H7 (cell line): ENCODE data around the gene CNP. TPM values are rescaled to one million over a fixed set of nuclear protein-coding genes. Genes with fewer than 3 reads are reported as not detected.
A peak's percentile ranks its signal among the peaks of the same experiment; 100 is the strongest.
"Not testable (repeated sequence)": the region's sequence is repeated elsewhere in the genome, so short reads cannot be mapped to it uniquely, and the experiment has no call there.

ENCODE experiments used
- DNase-seq: peaks from one replicate; pipeline ENCODE4 v3.0.0; 2012
- H3K27me3 ChIP-seq: 2 replicates; pipeline ENCODE4 v1.6.0; 2011; ENCODE audit warnings: mild to moderate bottlenecking, low read length; ENCODE audit not compliant: control insufficient read depth, insufficient read depth
- H3K36me3 ChIP-seq: replicated peaks from 2 replicates; pipeline ENCODE4 v1.5.1; 2011; ENCODE audit warnings: low read length; ENCODE audit not compliant: control insufficient read depth, insufficient read depth
- H3K4me3 ChIP-seq: 2 replicates; pipeline ENCODE4 v1.5.1; 2011; ENCODE audit warnings: low read depth, mild to moderate bottlenecking, control low read depth, low read length, moderate library complexity; ENCODE audit not compliant: insufficient read depth
- total RNA-seq: library from RNA; depleted of rRNA; stranded (reverse); fragments of >200 nt; shearing (Covaris generic); gene quantifications from 2 replicates; pipeline ENCODE4 v1.2.3, GENCODE V29; 2014

Gene CNP
- total RNA-seq, 1 experiment from 2014 or later, result 46.1 TPM

DNA sequence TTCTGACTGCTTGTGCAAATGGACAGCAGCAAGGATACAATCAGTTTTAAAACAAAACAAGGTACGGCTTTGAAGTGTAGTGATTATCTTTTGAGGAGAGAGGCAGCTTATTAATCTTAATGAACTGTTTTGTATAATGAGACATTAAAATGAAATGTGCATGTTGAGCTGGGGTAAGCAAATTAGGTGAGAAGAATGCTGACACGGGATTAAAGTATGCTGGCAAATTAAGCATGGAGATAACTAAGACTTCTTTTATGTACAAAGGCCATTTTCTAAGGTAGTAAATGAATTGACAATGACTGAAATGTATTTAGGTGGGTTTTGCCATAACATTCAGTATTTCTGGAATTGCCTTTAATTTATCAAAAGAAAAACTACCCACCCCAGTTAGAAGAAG lies 31.9 kb downstream of the CNP start:
- Histone ChIP-seq H3K36me3 (peaks cover 55% of the 10 kb centered on the region), H3K27me3 (no peaks in the 10 kb centered on the region), H3K4me3 (no peak overlapping the region)
- no peak for DNase-seq

DNA sequence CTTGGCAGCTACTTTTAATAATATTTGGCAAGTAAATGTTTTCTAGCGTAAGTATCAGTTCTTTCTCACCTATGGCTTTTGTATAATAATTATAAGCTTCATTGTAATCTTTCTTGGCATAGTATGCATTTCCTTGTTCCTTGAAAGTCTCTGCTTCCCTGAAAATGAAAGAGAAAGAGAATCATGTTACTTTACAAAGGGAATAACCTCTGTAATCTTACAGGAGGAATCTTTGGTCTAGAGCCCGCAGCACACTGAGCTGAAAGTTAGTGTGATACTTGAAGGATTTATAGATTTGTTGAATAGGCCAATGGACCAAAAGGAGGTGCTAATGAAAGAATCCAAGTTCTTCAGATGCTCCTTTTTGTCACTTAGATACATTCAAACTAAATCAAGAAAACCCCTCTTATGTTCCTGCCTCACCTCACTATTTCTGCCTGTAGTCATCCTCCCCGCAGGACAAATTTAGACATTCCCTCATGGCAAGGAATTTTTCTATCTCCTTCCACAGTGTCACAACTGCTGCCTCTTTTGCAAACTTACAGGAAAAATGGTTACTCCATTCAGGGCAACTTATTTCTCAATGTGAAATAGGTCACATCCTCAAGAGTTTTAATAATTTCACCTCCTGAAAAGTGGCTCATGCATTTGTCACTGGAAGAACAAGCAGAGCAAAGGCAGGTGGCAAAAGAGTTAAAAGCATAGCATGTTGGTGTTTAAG lies 34.0 kb downstream of the CNP start:
- Histone ChIP-seq H3K36me3 (peaks cover 46% of the 10 kb centered on the region), H3K27me3 (no peaks in the 10 kb centered on the region), H3K4me3 (no peak overlapping the region)
- DNase-seq, result no peak

DNA sequence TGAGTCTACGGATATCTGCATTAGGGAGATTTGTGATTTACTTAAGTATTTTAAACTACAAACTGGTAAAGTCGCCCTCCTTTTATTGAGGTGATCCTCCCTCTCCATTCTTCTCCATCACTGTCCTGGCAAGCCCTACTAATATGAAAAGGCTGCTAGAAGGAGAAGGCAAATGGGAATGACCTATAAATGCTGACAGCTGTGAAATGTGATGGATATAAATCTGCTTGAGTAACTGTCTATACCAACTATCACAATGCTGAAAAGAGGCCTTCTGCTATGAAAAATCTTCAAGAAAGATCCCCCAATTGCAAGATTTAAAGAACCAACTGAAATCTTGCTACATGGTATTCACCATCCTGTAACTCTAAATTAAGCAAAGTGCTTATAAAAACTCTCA lies 35.1 kb downstream of the CNP start:
- peaks cover 37% of the 10 kb centered on the region for H3K36me3 ChIP-seq
- H3K27me3 ChIP-seq, result no peaks in the 10 kb centered on the region
- no peak for DNase-seq
- no peak overlapping the region for H3K4me3 ChIP-seq

DNA sequence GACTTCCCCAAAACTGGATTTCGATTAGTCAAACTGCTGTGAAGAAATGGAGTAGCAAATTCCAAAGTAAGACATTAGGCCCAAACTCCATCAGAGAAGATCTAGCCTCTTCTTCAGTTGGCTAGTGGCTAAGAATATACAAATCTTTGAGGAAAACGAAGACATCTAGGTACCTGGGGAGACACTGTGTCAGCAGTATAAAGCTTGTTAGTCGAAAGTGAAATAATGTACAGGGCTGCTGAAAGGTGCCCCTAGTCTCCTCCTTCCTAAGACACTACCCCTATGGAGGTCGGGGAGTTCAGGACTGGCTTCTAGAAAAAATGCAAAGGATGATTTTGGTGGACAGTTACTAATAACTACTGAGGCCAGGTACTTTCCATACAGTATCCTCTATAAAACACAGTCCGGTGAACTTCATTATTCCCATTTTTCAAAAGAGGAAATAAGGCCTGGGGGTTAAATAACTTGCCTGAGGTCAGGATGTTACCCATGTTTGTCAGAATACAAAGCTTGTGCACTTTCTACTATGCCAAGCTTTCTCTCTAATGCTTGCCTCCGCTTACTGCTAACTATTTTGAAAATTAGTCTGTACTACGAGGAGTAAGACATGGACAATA lies 35.7 kb downstream of the CNP start:
- Histone ChIP-seq H3K27me3 (no peaks in the 10 kb centered on the region), H3K4me3 (no peak overlapping the region), H3K36me3 (peaks cover 32% of the 10 kb centered on the region)
- DNase-seq, result no peak

DNA sequence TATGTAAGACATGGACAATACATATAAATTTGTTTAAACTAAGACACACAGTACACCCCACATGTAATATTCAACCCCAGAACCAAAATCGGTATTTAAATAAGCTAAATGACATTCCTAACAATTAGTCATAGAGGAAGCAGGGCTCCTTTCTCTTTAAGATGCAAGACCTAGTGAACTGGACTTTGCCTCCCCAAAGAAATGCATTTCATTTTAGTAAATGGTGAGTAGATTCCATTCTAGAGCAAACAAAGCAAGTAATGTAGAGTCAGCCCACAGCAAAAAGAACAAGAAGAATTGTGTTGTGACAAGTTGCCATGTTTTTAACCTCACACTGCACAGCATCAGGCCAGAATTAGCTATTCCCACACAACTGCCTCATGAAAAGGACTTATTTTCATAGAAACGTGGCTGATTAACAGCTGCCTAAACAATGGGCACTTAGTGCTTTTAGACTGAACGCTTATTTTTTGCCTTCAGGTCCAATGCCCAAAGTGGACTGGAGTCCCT lies 36.3 kb downstream of the CNP start:
- no peaks in the 10 kb centered on the region for H3K27me3 ChIP-seq
- H3K4me3 ChIP-seq, result no peak overlapping the region
- DNase-seq, result no peak
- H3K36me3 ChIP-seq, result peaks cover 26% of the 10 kb centered on the region

DNA sequence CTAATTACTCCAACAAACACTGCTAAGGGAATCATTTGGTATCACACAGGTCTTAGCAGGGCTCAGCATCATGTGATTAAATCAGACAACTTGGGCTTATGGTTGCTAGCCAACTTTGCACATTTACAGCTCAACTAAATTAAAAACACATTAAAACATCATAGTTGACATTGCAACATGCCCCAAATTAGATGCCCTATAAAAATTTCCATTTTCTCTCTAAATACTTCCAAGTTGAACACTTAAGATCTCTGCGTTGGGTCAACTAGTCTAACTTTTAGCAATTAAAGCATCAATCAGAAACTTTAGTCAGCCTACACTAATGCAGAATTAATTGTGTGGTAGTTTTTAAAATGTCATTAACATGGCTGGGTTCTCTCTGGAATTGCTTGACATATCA lies 38.6 kb downstream of the CNP start:
- Histone ChIP-seq H3K27me3 (no peaks in the 10 kb centered on the region), H3K4me3 (no peak overlapping the region), H3K36me3 (peaks cover 20% of the 10 kb centered on the region)
- no peak for DNase-seq

DNA sequence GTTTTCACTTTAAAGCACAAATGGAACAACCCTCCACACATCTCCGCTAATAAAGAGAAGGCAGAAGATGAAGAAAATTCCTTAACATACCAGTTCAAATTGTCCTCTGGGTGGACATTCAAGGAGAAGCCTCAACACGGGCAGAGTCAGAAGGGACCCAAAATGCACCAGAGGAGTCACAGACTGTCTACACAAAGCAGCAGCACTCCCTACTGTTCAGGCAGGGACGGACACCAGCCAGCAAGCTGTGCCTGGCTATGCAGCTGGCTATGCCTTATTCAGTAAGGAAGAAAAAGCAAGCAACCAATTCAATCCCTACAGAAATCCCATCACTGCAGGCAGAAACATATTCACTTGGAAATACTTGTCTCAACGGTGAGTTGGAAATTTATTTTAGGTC lies 42.6 kb downstream of the CNP start:
- no peak for DNase-seq
- Histone ChIP-seq H3K4me3 (no peak overlapping the region), H3K27me3 (no peaks in the 10 kb centered on the region), H3K36me3 (peaks cover 1% of the 10 kb centered on the region; the same call in 1 of the 2 replicates)

DNA sequence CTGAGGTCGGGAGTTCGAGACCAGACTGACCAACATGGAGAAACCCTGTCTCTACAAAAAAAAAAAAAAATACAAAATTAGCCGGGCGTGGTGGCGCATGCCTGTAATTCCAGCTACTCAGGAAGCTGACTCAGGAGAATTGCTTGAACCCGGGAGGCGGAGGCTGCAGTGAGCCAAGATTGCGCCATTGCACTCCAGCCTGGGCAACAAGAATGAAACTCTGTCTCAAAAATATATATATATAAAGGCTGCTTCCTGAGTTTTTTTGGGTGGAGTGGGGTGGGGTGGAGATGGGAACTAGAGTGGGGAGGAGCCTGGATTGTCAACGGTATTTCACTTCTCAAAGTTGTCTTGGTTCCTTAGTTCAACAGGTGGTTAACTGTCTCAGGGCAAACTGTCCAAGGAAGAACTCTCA lies 43.7 kb downstream of the CNP start:
- DNase-seq, H3K4me3 ChIP-seq, H3K27me3 ChIP-seq, H3K36me3 ChIP-seq: not testable (repeated sequence)

DNA sequence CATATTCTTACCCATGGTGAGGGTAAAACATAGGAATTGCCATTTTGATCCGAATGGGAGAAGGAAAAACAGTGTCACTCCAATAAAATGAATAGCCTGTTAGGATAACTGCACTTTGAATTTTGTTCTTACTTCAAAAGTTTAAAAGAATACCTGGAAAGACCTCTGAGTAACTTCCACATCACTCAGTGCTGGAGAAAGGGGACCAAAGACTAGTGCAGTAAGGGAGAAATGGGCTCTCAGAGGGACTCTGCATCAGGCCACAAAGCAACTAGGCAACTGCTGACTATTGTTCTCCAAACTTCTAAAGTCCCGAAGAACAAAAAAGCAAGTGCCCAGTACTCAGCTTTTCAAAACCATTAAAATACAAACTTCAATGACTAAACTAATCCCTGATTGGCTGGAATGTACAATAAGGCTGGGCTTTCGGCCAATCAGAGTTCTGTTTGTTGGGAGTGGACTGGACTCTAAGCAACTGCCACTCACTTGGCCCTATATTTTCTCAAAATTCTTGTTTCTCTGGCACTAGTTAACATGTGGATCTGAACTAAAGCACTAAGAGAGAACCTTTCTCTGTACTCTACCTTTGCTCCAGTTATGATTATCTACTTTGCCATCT lies 44.4 kb downstream of the CNP start:
- Histone ChIP-seq H3K4me3 (no peak overlapping the region), H3K27me3 (no peaks in the 10 kb centered on the region), H3K36me3 (peaks cover 1% of the 10 kb centered on the region; the same call in 1 of the 2 replicates)
- peak; percentile 56 for DNase-seq

DNA sequence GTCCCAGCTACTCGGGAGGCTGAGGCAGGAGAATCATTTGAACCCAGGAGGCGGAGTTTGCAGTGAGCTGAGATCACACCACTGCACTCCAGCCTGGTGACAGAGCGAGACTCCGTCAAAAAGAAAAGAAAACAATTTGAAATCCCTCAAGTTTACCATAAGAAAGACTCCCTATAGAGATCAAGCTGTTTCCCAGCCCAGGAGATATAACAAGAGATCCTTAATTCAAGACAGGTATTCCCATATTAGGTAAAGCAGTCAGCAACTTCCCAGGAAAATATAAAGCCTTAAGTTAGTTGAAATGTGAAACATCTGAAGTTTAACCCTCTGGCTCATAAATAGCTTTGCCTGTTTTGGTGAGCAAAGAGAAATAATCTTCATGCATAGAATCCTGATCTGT lies 45.8 kb downstream of the CNP start:
- H3K4me3 ChIP-seq, H3K27me3 ChIP-seq, H3K36me3 ChIP-seq: not testable (repeated sequence)
- peak; percentile 55 for DNase-seq

DNA sequence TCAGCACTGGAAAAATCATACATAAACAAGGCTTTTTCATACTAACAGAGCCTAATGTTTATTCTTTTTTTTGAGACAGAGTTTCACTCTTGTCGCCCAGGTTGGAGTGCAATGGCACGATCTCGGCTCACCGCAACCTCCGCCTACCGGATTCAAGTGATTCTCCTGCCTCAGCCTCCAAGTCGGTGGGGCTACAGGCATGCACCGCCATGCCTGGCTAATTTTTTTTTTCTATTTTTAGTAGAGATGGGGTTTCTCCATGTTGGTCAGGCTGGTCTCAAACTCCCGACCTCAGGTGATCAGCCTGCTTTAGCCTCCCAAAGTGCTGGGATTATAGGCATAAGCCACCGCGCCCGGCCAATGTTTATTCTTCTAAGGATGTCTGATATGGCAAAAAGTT lies 47.1 kb downstream of the CNP start:
- not testable (repeated sequence) for H3K36me3 ChIP-seq, DNase-seq, H3K27me3 ChIP-seq, H3K4me3 ChIP-seq

DNA sequence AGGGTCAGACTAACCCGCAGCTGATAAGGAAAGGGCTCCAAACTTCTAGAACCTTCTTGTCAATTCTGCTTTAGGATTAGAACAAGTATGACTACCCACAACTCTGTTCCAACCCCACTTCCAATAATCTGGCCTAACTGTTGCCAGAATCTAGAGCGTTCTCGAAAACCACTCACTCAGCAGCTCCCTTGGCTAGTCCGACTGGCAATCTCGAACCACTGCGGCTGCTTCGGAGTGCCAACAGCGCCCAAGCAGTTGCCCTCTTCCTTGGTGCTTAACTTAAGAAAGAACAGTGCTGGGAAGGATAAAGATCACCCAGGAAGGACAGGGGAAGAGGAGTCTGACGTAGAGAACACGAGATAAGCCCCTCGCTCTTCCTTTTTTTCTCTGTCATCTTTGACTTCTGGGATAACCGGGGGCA lies 49.8 kb downstream of the CNP start:
- Histone ChIP-seq H3K27me3 (no peaks in the 10 kb centered on the region), H3K4me3 (peak overlapping the region; percentile 91), H3K36me3 (0 out of 2 replicates have a peak, but pooled peaks cover 3% of the 10 kb centered on the region)
- DNase-seq, result no peak

DNA sequence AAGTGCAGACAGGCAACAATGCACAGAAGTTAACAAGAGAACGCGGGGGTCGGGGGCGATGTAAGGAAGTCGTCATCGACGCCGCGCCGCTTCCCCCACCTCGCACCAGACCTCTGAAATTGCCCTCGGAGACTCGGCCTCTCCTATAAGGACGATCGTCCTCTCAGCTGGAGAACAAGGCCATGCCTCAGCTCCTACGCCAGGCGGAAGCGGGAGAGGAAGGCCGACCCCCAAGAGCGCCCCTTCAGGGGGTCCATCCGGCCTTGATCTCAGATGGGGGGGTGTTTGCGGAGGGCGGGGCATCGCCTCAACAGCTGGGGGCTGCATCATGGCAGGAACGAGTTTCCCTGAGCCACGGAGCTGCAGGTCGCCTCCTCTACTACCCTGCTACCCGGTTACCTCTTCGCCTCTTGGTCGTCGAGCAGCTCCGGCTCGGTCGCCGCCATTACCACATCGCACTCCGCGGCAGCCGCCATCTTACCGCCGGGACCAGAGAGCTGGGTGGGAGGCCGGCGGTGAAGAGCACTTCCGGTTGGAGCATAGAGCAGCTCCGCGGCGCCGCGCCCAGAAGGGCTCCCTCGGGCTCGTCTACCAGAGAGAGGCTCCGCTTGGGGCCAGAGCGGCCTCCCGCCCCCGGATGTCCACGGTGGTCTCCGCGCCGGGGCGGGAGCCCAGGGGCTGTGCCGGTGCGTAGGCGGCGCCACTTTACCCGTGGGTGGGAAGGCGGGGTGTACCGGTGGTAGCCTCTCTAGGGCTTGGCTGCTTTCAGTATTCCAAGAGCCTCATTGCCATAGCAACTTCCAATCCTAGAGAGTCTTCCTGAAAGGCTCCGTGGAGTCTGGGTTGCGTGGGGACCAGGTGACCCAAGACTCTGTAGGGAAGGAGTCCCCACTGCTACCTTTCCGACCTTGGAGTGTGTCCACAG lies 50.6 kb downstream of the CNP start, which contains the start of gene DNAJC7:
Gene DNAJC7, minus strand, starts transcription at position 499 of the 925 bp plus-strand sequence. Its CDS starts 23 bp downstream, at position 476.
- DNase-seq, result peak; percentile 97
- no peaks in the 10 kb centered on the region for H3K27me3 ChIP-seq
- peak within 1 kb of the TSS; percentile 91 for H3K4me3 ChIP-seq
- H3K36me3 ChIP-seq, result peaks cover 7% of the 10 kb centered on the region

DNA sequence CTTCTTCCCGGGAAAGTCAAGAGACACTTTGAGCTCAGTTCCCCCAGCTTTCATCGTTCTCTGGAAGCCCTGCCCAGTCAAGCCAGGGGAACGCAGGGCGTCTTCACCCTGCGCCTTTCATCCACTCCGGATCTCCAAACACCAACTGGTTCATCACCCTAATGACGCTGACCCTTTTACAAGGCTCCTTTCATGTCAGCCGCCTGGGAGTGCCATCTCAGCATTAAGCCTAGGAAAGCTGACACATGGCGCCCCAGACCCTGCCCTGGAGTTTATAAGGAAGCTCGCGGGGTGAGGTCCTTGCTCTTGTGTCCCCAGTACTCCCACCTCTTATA lies 51.2 kb downstream of the CNP start:
- H3K4me3 ChIP-seq, result peak overlapping the region; percentile 91
- DNase-seq, result peak; percentile 72
- H3K27me3 ChIP-seq, result no peaks in the 10 kb centered on the region
- peaks cover 13% of the 10 kb centered on the region for H3K36me3 ChIP-seq
